Uterus (tissue), 4 donors: ENCODE measurements around the gene CPED1. TPM values are rescaled to one million over a fixed set of nuclear protein-coding genes. Genes with fewer than 3 reads are reported as not detected.

ENCODE experiments used
- DNase-seq, 2 donors: peaks; one replicate each; pipeline ENCODE4 v3.0.0-alpha.2; 2019 to 2020
- H3K27ac ChIP-seq, 2 donors: fragments of 200-600 bp; sonication (generic); 1 replicate in 1 of 2; 2 replicates in 1 of 2; pipeline ENCODE4 v1.5.1; 2016 to 2018
- H3K27me3 ChIP-seq, 2 donors: fragments of 200-600 bp; sonication (generic); one replicate each; pipeline ENCODE4 v1.5.1; 2018 to 2019; ENCODE audit warnings: control low read depth in 1 of 2
- H3K36me3 ChIP-seq, 2 donors: fragments of 200-600 bp; sonication (generic); one replicate each; pipeline ENCODE4 v1.5.1; 2019; ENCODE audit warnings: control low read depth in 1 of 2
- H3K4me1 ChIP-seq, 2 donors: fragments of 200-600 bp; sonication (generic); one replicate each; pipeline ENCODE4 v1.5.1; 2018 to 2019; ENCODE audit warnings: control low read depth in 1 of 2
- H3K4me3 ChIP-seq, 2 donors: fragments of 200-600 bp; sonication (generic); 1 replicate in 1 of 2; 2 replicates in 1 of 2; pipeline ENCODE4 v1.5.1; 2018 to 2019; ENCODE audit warnings: mild to moderate bottlenecking in 1 of 2
- H3K9me3 ChIP-seq, 2 donors: fragments of 200-600 bp; sonication (generic); one replicate each; pipeline ENCODE4 v1.5.1; 2019; ENCODE audit warnings: control low read depth in 1 of 2
- POLR2A ChIP-seq, 2 donors: fragments of 450-650 bp; IDR thresholded peaks; one replicate each; pipeline ENCODE4 v1.6.1; 2016; ENCODE audit warnings: antibody characterized with exemption in 2 of 2, mild to moderate bottlenecking in 1 of 2, moderate library complexity in 1 of 2
- intact Hi-C: fragments of 100-400 bp; cut with DNase I; formaldehyde crosslinking; loops from one replicate; pipeline ENCODE4 v1.15.1; 2023; ENCODE audit warnings: low total_unique reads
- total RNA-seq, 4 donors: library from RNA; depleted of rRNA in 3 of 4; stranded (reverse); fragments of >200 nt in 3 of 4; gene quantifications; one replicate each; pipeline versions ENCODE4 v1.1.0 to v1.2.4, GENCODE V29; 2014 to 2023
- TF ChIP-seq, protein P1 (sequence below), 4 experiments: fragments of 200-600 bp in 2 of 4; fragments of 450-650 bp in 2 of 4; sonication (generic) in 2 of 4; IDR thresholded peaks; one replicate each; pipeline ENCODE4 v1.5.1; 2016 to 2019; ENCODE audit warnings: antibody characterized with exemption in 4 of 4, mild to moderate bottlenecking in 2 of 4, moderate library complexity in 1 of 4
- donor health status: DM: yes; HTN: yes; CAD: no.

Gene CPED1
- total RNA-seq, 4 donors from 2014 or later: 47.4 to 194 (median 59.2) TPM

DNA sequence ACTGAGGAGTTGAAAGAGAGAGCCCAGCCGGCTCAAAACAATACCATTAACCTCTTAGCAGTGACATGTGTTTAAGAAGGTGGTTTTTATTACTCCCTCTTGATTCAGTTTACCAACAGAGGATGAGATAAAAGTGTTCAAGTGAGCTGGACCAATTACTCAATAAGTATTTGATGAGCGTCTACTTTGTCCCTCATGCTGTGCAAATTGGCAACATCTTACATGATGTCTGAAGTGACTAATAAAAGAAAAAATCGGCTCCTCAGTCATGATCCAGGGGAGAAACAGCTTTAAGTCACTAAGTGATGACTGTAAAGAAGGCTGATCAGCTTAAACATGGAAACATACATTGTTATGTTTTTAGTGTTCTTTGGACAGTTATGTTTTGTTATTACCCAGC is 348.1 kb downstream of the CPED1 start:
- TF ChIP-seq, protein P1, sequence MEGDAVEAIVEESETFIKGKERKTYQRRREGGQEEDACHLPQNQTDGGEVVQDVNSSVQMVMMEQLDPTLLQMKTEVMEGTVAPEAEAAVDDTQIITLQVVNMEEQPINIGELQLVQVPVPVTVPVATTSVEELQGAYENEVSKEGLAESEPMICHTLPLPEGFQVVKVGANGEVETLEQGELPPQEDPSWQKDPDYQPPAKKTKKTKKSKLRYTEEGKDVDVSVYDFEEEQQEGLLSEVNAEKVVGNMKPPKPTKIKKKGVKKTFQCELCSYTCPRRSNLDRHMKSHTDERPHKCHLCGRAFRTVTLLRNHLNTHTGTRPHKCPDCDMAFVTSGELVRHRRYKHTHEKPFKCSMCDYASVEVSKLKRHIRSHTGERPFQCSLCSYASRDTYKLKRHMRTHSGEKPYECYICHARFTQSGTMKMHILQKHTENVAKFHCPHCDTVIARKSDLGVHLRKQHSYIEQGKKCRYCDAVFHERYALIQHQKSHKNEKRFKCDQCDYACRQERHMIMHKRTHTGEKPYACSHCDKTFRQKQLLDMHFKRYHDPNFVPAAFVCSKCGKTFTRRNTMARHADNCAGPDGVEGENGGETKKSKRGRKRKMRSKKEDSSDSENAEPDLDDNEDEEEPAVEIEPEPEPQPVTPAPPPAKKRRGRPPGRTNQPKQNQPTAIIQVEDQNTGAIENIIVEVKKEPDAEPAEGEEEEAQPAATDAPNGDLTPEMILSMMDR (IDR thresholded peaks at IDR 0.05): no peak
- no peak for TF ChIP-seq POLR2A (IDR thresholded peaks at IDR 0.05)
- intact Hi-C loops: no loop called here
- Histone ChIP-seq H3K27ac (no peak overlapping the region), H3K4me1 (no peaks in the 10 kb centered on the region), H3K9me3 (no peaks in the 10 kb centered on the region), H3K4me3 (no peak overlapping the region), H3K27me3 (peaks cover 0 to 32% of the 10 kb centered on the region in 2 donors), H3K36me3 (no peaks in the 10 kb centered on the region)
- no peak for DNase-seq

DNA sequence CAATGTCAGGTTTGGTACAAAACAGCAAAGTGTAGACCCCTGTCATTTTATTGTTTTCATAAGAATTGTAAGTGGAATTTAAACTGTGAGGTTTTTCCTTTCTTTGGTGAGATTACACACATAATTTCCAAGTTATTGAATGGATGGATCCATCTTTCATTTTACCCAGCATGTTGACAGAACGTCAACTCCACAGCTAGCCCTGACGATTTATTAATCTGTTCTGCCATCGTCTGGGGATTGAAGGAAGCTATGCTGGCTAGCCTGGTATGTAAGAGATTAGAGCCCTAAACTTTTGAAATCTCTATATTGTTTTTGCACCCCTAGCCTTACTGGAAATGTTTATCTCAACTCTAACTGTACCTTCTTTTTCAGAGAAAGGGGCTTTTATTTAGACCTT is 348.9 kb downstream of the CPED1 start:
- H3K9me3 ChIP-seq: no peaks in the 10 kb centered on the region
- H3K27ac ChIP-seq: no peak overlapping the region
- no peak for TF ChIP-seq POLR2A (IDR thresholded peaks at IDR 0.05)
- TF ChIP-seq, protein P1 (IDR thresholded peaks at IDR 0.05): no peak
- no peak for DNase-seq
- peaks cover 0 to 26% of the 10 kb centered on the region in 2 donors for H3K27me3 ChIP-seq
- intact Hi-C loops: no loop called here
- no peaks in the 10 kb centered on the region for H3K4me1 ChIP-seq
- no peak overlapping the region for H3K4me3 ChIP-seq
- H3K36me3 ChIP-seq: no peaks in the 10 kb centered on the region

DNA sequence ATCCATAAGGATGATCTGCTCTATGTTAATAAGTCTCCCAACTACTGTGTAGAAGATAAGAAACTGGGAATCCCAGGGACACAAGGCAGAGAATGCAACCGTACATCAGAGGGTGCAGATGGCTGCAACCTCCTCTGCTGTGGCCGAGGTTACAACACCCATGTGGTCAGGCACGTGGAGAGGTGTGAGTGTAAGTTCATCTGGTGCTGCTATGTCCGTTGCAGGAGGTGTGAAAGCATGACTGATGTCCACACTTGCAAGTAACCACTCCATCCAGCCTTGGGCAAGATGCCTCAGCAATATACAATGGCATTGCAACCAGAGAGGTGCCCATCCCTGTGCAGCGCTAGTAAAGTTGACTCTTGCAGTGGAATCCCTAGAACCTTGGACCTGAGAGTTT is 350.6 kb downstream of the CPED1 start:
- no peak overlapping the region for H3K27ac ChIP-seq
- no peak overlapping the region for H3K4me3 ChIP-seq
- H3K36me3 ChIP-seq: no peaks in the 10 kb centered on the region
- no peaks in the 10 kb centered on the region for H3K4me1 ChIP-seq
- intact Hi-C loops: no loop called here
- H3K27me3 ChIP-seq: peaks cover 0 to 9% of the 10 kb centered on the region in 2 donors
- no peak for TF ChIP-seq POLR2A (IDR thresholded peaks at IDR 0.05)
- TF ChIP-seq, protein P1 (IDR thresholded peaks at IDR 0.05): no peak
- no peak for DNase-seq
- H3K9me3 ChIP-seq: no peaks in the 10 kb centered on the region

DNA sequence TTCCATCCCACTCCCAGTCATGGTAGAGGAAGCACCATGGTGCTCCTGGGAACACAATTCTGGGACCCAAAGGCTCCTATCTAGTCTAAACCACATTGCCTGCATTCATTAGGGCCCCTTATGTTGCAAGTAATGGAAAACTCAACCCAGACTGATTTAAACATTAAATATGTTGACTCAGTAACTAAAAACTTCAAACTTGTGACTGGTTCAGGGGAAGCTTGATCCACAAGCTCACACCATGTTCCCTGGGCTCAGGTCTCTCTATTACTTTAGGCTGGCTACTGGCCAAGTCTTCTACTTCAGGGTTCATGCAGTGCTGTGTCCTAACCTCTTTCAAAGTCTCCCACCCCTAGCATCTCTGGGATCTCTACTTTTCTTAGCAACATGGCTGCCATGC is 353.4 kb downstream of the CPED1 start:
- no peaks in the 10 kb centered on the region for H3K27me3 ChIP-seq
- no peak overlapping the region for H3K27ac ChIP-seq
- H3K9me3 ChIP-seq: no peaks in the 10 kb centered on the region
- intact Hi-C loops: loop anchor here (10.0 kb wide), 1 partner anchor 907 kb away; no protein-coding TSS in a partner anchor
- H3K4me3 ChIP-seq: no peak overlapping the region
- H3K36me3 ChIP-seq: no peaks in the 10 kb centered on the region
- TF ChIP-seq, protein P1 (IDR thresholded peaks at IDR 0.05): no peak
- no peak for TF ChIP-seq POLR2A (IDR thresholded peaks at IDR 0.05)
- no peak for DNase-seq
- no peaks in the 10 kb centered on the region for H3K4me1 ChIP-seq

DNA sequence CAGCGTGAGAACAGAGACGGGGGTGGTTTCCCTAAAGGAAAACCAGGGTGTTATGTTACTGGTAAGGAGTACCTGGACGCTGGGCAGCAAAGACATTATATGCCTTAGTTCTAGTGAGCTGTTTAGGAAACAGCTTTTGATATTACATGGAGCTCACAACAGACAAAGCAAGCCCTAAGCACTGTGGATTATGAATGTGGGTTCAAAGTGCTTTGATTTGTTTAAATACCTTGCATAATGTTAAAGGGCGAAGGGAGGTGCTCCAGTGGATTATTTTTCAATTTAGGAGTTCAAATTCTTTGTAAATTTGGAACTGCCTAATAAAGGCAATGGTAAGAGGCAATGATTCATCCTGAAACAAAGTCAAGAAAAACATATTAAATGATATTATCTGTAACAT is 354.1 kb downstream of the CPED1 start:
- Histone ChIP-seq H3K36me3 (no peaks in the 10 kb centered on the region), H3K4me3 (no peak overlapping the region), H3K27ac (no peak overlapping the region), H3K4me1 (no peaks in the 10 kb centered on the region), H3K9me3 (no peaks in the 10 kb centered on the region), H3K27me3 (no peaks in the 10 kb centered on the region)
- intact Hi-C loops: loop anchor here (10.0 kb wide), 1 partner anchor 908 kb away; no protein-coding TSS in a partner anchor
- TF ChIP-seq POLR2A (IDR thresholded peaks at IDR 0.05): no peak
- TF ChIP-seq, protein P1 (IDR thresholded peaks at IDR 0.05): no peak
- no peak for DNase-seq
